RKO (cell line): ENCODE results near the gene VDR.
"Not testable (repeated sequence)": the region's sequence is repeated elsewhere in the genome, so short reads cannot be mapped to it uniquely, and the experiment has no call there.

Experiments used
- DNase-seq: peaks from one replicate; pipeline ENCODE4 v3.0.0-alpha.2; 2016; ENCODE audit warnings: low spot score

The VDR gene

DNA sequence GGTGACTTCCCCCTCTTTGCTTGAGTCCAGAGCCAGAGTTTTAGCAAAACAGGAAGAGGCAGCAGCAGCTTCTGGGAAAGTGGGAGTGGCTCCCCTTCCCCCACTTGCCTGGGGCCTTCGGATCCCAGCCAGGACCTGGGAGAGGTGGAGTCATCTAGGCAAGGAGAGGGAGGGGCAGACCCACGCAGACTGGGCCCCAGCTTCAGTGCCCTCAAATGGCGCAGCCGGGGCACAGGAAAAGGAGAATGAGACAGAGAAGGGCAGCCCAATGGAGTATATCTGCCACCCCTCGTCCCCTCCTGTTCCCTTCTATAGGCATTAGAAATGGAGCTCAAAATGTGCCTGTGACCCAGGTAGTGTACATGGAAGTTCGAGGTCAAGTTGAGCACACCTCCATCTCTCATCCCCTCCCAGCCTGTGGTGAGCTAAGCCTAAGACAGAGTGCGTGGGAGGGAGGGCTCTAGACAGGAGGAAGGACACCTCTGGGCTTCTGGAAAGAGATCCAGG lies 75.8 kb downstream of the VDR start:
- no peak for DNase-seq

DNA sequence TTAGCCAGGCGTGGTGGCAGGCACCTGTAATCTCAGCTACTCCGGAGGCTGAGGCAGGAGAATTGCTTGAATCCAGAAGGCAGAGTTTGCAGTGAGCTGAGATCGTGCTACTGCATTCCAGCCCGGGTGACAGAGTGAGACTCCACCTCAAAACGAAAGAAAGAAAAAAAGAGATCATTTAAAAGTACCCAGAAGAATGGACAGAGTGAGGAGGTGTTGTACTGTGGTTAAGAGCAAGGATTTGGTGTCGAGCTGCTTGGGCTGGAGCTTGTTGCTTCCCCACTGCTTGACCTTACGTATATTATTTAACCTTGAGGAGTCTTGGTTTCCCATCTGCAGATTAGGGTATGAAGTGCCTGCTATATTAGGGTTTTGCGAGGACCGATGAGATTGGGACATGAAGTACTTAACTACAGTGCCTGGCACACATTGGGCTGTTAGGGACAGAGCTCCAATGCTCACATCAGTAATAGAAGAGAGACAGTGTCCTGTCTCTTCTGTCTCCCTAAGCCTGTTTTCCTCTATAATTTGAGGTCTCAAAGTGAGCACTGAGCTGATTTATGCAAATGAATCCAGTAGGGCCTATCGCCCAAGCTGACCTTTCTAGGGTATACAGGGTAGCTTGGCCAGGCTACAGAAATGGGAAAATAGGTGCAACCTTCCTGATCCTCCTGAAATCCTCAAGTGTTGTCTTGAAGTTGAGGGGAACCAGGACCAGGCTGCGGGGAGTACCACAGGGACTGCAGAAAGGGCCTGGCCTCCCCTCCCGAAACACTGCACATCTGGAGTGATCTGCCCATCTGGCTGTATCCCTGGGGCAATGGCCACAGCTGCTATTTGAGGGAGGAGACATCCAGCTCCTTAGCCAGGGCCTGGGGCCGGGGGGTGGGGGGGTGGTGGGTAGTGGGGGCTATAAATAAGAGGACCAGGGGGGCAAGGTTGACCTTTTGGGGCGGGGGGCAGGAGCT lies 76.5 kb downstream of the VDR start:
- no peak for DNase-seq

DNA sequence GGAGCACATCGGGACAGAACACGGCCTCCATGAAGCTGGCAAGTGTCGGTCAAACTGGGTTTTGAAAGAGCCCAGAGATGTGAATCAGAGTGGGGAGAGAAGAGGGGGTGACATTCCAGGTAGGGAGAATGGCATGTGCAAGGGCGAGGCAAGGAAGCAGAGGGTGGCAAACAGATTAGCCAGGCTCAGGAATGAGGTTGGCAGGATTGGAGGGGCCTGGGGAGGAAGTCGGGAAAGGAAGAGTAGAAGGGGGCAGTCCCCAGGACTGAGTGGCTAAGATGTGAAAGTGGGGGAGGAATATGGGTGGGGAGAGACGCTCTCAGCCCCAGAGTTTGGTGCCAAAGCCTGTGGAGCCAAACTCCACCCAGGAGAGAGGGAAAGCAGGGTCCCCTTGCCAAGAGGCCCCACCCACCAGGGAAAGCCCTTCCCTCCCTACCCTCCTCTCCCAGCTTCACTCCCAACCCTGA lies 79.6 kb downstream of the VDR start:
- DNase-seq, result no peak

DNA sequence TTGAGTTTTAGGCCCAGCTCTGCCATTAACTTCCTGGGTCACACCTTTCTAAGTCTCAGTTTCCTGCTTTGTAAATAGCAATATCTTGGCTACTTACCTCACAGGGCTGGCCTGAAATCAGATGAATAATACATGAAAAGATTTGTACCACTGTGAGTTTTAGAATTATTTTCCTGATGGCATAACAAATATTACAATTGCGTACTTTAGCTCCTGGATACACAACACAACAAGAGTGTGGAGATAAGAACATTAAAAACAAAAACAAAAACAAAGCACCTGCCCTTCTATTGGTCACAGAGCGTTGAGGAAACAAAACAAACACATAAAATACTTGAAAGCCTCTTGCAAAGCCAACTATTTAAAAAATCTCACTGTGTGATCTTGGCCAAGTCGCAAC lies 80.2 kb downstream of the VDR start:
- no peak for DNase-seq

DNA sequence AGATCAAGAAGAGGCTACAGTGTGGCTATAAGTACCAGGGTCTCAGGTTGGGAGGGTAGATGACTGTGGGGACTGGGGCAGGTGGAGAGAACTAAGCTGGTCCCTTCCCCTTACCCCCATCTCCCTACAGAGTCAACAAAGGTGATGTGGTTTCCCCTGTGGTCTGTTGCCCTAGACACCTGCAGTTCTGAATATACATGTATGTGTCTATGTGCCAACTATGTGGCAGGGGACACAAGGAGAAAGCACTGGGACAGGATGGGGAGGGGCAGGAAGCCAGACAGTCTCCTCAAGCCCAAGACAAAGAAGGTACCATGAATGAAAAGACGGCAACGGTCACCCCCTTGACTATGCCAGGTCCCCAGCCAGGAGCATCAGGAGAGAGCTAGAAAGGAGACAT lies 80.6 kb downstream of the VDR start:
- DNase-seq, result no peak

DNA sequence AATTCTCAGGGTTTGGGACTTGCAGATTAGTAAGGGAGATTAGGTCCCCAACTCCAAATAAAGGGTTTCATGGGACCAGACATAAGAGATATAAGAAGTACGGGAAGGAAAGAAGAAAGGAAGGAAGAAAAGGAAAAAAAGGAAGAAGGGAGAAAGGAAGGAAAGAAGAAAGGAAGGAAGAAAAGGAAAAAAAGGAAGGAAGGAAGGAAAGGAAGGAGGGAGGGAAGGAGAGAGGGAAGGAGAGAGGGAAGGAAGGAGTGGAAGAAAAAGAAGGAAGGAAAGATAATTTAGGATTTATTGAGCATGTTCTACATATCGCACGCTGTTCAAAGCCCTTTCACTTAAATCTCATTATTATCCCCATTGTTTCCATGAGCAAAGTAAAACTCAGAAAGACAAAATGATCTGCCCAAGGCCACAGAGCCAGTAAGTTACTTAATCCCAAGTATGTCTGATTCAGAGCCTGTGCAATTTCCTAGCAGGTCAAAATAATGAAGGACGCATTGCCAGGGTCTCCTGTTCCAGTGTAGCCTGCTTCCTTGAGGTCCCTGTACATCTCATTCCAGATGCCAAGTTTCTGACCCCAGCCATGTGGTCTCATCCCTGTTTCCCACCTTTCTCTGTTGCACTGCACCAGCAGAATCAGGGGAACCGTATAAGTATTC lies 81.2 kb downstream of the VDR start:
- no peak for DNase-seq

DNA sequence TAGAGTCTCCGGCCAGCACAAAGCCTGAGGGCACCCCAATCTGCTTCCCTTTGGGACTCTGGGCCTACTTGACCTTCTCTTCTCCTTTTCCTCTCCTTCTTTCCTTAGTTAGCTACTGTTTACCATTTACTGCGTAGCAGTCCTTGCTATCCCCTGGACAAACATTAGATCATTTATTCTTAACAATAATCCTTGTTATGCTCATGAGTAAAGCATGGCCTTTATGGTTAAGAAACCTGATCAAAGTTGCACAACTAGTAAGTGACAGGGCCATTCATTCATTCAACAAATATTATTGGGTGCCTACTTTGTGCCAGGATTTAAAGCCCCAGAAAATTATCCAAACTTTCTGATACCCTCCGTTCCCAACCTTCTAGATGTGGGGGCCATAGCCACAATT lies 81.9 kb downstream of the VDR start:
- no peak for DNase-seq

DNA sequence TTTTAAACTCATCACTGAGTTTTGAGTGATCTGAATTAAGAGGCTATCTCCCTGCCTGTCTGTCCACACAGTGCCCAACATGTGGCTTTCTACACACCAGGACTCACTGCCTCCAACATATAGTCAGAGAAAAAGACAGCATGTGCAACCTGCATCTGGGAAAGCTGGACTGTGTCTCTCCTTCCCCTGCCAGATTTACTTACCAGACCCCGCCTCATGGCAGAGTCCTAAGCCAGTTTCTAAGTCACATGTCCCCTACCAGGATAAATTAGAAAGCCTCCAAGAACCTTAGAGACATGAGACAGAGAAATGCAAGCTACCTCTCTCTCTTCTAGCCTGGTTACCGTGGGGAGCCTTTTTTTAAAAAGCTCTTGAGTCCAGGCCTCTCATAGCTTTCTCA lies 82.4 kb downstream of the VDR start:
- no peak for DNase-seq

DNA sequence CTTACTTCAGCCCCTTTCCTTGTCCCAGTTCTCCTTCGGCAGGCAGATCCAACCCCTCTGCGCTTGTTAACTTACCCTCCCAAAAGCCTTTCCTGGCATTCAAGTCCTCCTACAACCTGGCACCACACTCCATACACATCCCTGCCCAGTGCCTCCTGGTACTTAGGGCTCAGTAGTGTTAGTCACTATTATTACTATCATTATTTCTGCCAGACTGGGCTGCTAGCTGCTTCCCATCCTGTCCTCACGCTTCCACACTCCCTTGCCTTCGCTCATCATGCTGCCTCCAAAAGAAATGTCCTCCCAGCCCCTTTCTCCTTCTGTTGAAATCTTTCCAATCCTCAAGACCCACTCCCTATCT lies 83.5 kb downstream of the VDR start:
- DNase-seq, result no peak

DNA sequence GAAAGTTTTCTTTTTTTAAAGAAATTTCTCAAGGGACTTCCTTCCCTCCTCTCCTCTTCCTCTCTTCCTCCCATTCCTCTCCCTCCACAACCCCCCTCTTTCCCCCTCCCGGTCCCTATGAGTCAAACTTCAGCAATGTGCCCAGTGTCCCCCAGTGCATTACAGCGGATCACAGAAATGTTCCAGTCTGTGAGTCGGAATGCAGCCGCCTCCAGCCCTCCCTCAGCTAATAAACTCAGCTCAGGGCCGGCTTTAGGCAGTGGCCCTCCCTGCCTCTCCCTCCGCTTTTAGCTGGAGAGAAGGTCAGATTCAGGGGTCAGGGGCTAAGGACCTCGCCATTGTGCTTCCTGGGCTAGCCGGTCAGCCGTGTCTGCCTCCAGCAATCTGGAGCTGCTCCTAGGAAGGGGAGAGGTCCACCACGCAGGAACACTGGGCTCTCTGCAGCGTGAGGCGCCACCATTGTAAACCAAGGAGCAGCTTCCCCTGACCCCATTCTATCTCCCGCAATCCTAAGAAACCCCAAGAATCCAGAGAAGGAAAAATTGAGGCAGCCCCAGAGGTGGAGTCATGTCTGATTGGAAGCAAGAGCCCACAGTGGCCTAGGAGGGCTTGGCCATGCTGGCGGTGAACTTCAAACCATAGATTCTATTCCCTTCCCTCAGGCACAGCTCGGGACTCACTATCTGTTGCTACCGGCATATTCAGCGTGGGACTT lies 84.0 kb downstream of the VDR start:
- DNase-seq, result peak; percentile 94

DNA sequence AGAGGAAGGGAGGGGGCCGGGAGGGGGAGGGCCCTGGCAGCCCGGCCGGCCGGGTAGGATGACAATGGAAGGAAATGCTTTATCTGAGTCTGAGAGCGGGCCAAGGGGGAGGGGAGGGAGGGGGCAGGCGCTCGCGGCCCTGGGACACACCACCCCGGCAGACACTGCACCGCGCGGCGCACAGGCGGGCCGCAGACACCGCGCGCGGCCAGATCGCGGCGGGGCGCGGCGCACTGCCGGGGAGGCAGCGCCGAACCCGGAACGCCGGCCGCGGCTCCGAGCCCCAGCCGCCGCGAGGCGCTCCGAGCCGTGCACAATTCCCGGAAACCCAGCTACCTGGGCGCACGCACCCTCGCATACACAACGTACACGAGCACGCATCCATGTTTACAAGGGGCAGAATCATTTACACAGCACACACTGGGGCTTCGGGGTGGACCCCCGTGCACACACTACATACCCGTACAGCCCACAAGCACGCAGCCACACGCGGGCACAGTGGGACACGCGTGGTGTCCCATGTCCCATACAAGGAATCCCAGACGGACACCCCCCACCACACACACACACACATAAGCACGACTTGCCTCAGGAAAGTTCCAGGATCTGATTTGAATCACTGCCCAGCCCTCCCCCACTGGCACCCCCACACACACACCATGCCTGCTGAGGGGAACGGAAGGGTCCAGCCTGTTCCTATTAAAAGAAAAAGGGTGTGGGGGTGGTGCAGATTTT lies 84.7 kb downstream of the VDR start, which contains the start of gene HDAC7:
HDAC7 (minus strand) TSS at position 8 of the 735 bp plus-strand sequence. CDS start 118 bp downstream, outside the sequence.
- peak; percentile 84 for DNase-seq

DNA sequence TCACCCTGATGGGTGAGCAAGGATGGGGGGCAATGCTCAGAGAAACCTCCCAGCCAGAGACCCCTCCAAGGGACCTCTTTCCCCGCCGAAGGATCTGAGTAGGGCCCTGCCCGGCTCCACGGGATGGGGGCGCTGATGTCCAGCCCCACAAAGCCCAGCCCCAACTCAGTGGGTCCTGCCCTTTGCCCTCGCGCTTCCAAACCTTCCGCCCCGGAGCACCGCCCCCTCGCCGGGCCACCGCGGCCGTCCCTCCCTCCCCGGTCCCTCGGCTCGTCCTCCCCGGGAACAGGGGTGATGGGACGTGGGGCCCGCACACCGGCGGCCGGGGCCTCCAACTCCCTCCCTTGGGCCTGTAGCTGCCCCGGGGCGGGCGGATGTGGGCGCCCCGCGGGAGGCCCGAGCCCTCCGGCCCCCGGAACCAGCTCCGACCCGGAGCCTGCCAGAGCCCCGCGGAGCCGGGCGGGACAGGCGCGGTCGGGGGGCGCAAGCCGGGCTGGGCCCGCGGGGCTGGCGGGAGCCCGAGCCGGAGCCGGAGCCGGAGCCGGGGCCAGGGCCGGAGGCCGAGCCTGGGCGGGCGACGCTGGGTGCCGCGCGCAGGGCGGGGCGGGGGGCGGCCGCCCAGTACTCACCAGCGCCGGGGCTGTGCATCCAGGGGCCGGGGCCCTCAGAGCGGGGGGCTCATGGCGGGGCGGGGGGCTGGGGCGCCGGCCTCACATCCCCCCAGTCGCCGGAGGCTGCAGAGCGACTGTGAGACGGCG lies 85.5 kb downstream of the VDR start:
- DNase-seq, result peak; percentile 61

DNA sequence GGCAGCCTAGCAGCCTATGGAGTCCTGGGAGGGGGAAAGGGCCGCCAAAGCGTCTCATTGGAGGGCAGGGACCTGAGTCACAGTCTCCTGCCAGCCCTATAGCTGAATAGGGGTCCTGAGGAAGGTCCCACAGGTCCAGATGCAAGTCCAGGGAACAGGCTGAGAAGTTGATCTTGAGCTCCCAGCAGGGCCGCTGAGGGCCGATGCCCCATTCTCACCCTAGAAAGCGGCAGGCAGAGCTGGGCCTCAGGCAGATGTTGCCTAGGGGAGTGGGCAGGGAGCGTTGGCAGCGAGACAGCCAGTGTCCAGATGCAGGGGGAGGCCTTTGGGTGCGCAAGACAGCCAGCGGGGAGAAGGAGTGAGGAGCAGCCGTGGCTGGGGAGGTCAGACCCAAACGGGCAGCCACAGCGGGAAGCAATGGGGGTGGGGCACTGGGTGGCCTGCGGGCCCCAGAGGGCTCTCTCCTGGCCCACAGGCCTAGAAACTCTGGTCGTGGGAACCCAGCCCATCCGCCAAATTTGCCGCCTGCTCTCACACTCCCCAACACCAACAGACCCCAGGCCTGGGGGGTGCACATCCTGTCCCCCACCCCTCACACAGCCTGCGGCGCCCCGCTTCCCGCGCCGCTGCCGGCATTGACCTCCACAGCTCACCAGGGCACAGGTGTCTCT lies 86.2 kb downstream of the VDR start:
- peak; percentile 29 for DNase-seq

DNA sequence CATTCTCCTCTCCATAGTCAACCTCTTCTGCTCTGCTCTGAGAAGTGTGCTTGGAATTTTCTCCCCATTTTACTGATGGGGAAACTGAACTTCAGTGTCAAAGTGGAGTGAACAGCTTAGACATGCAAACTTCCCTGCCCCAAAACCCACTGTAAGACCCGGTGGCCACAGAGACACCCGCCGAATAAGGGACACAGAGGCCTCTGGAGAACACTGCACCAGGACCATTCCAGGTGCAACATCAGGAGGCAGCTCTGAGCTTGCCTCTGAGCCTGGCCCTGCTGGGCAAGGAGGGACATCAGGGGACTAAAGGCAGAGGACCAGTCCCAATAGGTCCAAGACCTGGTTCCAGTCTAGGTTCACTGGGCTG lies 86.8 kb downstream of the VDR start:
- no peak for DNase-seq

DNA sequence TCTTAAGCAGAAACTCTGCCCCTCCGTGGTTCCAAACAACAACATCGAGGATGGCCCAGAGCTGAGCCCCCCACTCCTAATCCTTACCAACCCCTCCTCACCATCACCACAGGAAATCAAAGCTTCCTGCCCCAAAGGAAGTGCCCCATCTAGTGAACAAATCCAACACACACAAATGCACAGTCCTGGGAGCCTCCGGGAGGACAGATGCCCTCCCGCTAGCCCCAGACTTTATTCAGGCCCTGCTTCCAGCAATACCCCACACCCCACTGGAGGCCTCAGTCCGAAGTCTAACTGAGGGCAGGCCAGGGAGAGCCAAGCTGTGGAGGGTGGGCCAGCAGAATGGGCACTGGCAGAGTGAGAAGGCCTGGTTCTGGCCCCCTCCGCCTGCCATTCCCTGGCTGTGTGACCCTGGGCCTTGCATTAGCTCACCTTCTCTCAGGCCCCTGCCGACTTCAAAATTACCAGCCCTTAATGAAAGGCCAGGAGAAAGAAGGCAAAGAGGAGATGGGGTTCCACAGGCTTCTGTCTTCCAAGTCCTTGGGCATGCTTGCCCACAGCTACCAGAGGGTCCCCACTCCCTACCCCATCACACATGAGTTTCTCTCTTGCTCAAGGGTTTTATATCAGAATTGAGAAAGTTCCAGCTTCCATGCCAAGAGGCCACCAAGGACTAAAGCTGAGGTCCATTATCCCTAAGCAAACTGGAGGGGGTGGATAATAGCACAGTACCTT lies 87.4 kb downstream of the VDR start:
- no peak for DNase-seq

DNA sequence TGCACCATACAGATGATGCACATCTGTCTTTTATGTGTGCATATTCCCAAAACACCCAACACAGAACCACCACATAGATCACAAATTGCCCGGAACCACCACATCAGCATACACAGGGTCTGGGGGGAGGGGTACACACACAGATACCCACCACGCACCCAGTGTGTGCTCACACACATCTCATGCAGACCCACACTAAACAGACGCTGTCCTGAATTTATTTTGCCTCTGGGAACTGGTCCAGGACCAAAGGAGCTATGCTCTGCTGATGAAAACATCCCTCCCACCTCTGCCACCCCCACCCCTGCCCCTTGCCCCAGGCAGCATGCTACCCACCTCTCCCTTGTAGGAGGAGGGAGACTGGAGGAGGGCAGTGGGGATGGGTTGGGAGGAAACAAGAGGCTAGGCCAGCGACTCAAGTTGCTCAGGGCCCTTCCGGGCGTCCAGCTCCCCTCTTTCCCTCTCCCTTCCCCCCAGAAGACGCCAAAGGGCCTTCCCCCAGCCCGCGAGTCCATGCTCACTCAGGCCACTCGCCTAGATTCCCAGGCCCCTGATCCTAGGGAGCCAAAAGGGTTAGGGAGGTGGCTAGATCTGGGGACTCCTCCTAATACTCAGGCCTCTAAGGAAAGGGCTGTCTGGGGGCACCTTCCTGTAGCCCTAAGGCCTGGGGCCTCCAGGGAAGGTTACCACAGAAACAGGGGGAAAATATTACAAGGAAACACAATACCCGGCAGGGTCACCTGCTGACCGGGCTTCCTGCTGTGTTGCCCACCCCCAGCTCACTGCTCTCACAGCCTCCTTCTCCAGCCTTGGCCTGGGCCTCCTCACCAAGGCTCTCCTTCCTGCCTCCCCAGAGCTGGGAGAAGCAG lies 88.2 kb downstream of the VDR start:
- no peak for DNase-seq

DNA sequence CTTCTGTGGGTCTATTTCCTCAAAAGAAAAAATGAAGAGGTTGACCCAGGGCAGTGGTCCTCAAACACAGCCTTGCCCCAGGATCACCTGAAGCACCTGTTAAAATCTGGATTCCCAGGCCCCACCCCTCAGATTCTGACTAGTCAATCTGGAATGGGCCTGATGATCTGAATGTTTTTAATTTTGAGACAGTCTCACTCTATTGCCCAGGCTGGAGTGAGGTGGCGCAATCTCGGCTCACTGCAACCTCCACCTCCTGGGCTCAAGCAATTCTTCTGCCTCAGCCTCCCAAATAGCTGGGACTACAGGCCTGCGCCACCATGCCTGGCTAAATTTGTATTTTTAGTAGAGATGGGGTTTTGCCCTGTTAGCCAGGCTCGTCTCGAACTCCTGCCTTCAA lies 89.3 kb downstream of the VDR start:
- DNase-seq, result not testable (repeated sequence)

DNA sequence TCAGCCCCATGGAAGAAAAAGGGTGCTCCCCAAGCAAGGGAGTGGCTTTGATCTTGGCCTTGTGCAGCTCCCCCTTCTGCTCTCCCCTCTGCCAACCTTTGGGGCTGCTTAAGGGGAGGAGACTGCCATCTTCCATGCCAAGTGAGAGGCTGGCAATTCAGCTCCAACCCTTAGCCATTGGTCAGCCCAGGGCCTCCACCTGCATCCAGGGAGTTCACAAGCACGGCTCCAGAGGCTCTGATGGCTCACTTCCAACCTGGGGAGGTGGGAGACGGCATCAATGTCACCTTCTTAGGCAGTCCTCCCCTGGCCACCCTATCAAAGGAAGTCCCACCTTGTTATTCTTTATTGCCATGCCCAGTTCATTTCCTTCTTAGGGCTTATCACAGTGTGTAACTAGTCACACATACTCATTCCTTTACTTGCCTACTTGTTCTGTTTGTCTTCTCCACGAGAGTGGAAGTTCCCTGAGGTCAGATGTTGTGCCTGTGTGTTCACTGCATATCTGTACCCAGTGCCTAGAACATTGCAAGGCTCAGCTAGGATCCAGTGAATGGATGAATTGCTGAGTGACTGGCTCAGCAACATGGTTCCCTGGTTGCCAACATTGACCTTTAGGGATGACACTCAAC lies 90.1 kb downstream of the VDR start:
- no peak for DNase-seq
